B cell (primary cell): ENCODE results near the gene BICRAL.

ENCODE experiments used
- EZH2 ChIP-seq: IDR thresholded peaks from 2 replicates; pipeline ENCODE4 v1.6.1; 2012; ENCODE audit warnings: borderline replicate concordance, low read depth, mild to moderate bottlenecking, moderate library complexity, low read length; ENCODE audit not compliant: insufficient read depth, poor library complexity, severe bottlenecking
- TF ChIP-seq, protein P1 (sequence below): fragments of 200-600 bp; IDR thresholded peaks from one replicate; pipeline ENCODE4 v1.8.0; 2022; ENCODE audit warnings: antibody characterized with exemption, mild to moderate bottlenecking

DNA sequence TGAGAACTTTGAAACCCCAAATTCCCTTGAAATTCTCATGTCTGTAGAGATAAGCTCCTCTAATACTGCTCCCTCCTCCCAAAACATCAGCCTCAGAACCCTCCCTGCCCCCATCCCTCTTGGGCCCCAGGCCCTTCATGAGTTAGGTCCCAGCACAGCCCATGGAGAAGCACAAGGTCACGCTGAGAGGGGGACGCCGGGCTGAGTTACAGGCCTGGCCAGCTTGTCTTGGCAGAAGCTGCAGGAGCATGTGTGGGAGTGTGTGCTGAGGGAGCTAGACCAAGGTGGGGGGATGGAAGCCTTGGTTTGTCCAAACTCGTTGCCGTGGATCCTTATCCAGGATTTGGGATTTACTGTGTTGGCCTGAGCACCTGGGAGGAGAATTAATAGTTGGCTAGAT, 125.5 kb downstream of the BICRAL start:
- TF ChIP-seq, protein P1, sequence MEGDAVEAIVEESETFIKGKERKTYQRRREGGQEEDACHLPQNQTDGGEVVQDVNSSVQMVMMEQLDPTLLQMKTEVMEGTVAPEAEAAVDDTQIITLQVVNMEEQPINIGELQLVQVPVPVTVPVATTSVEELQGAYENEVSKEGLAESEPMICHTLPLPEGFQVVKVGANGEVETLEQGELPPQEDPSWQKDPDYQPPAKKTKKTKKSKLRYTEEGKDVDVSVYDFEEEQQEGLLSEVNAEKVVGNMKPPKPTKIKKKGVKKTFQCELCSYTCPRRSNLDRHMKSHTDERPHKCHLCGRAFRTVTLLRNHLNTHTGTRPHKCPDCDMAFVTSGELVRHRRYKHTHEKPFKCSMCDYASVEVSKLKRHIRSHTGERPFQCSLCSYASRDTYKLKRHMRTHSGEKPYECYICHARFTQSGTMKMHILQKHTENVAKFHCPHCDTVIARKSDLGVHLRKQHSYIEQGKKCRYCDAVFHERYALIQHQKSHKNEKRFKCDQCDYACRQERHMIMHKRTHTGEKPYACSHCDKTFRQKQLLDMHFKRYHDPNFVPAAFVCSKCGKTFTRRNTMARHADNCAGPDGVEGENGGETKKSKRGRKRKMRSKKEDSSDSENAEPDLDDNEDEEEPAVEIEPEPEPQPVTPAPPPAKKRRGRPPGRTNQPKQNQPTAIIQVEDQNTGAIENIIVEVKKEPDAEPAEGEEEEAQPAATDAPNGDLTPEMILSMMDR = no peak
- no peak for TF ChIP-seq EZH2
